Activated CD8-positive, alpha-beta memory T cell treated with anti-CD3 and anti-CD28 coated beads for 36 hours (primary cell): ENCODE data around the gene STK35. TPM values are rescaled to one million over a fixed set of nuclear protein-coding genes. Genes with fewer than 3 reads are reported as not detected.

Experiments
- CTCF ChIA-PET: fragments of 350-600 bp; sonication (Branson Sonifier 250); formaldehyde crosslinking; loops from one replicate; lab custom pipeline; 2021; ENCODE audit warnings: antibody characterized with exemption; lab: Charles Lee
- POLR2A ChIA-PET: fragments of 350-600 bp; sonication (Branson Sonifier 250); formaldehyde crosslinking; loops from one replicate; lab custom pipeline; 2021; ENCODE audit warnings: antibody characterized with exemption; lab: Charles Lee
- total RNA-seq, 2 experiments: library from RNA; stranded (reverse); gene quantifications; one replicate each; pipeline ENCODE4 v1.2.3, GENCODE V29; 2021

The STK35 gene
- total RNA-seq, 2 experiments from 2014 or later, result 20.4 to 20.7 TPM

- ChIA-PET CTCF (interaction anchor here (0.6 to 2.6 kb wide), 3 partner anchors 11 to 353 kb away, joined by 3 to 9 read pairs (median 5); no protein-coding TSS in a partner anchor), POLR2A (interaction anchor here (0.5 to 1.8 kb wide), 6 partner anchors 12 to 1676 kb away, joined by 3 to 8 read pairs (median 4); partner anchors contain the start of gene NOP56)
These were observed 1.2 kb downstream of the STK35 start for GRCh38 chr20:2102585-2103460.

GRCh38 chr20:2103461-2104153 lies 2.0 kb downstream of the STK35 start:
- POLR2A ChIA-PET, result interaction anchor here (0.5 to 1.8 kb wide), 7 partner anchors 11 to 1677 kb away, joined by 3 to 13 read pairs (median 4); partner anchors contain the start of gene NOP56
- CTCF ChIA-PET, result interaction anchor here (0.6 to 2.6 kb wide), 3 partner anchors 12 to 352 kb away, joined by 3 to 9 read pairs (median 5); no protein-coding TSS in a partner anchor

- CTCF ChIA-PET, result no interaction called here
- POLR2A ChIA-PET, result interaction anchor here (0.6 kb wide), 2 partner anchors 72 to 1022 kb away, joined by 4 to 13 read pairs; no protein-coding TSS in a partner anchor
These were observed 2.6 kb downstream of the STK35 start for GRCh38 chr20:2104236-2104635.

GRCh38 chr20:2108498-2108897 lies 6.9 kb downstream of the STK35 start:
- ChIA-PET POLR2A (no interaction called here), CTCF (no interaction called here)

- CTCF ChIA-PET, result no interaction called here
- POLR2A ChIA-PET, result no interaction called here
These were observed 7.4 kb downstream of the STK35 start for GRCh38 chr20:2108987-2109386.

- POLR2A ChIA-PET, result no interaction called here
These were observed 8.0 kb downstream of the STK35 start for GRCh38 chr20:2109425-2110210.

GRCh38 chr20:2112910-2113309 lies 11.3 kb downstream of the STK35 start:
- ChIA-PET CTCF (no interaction called here), POLR2A (no interaction called here)

More at GRCh38 chr20:2109425-2110210, 8.0 kb downstream of the STK35 start:
- CTCF ChIA-PET, result no interaction called here

- POLR2A ChIA-PET, result interaction anchor here (1.1 kb wide), 1 partner anchor 11 kb away, joined by 3 read pairs; no protein-coding TSS in a partner anchor
- CTCF ChIA-PET, result no interaction called here
These were observed 12.7 kb downstream of the STK35 start for GRCh38 chr20:2114127-2114959.

GRCh38 chr20:2114990-2115681 lies 13.5 kb downstream of the STK35 start:
- POLR2A ChIA-PET, result interaction anchor here (1.1 kb wide), 1 partner anchor 12 kb away, joined by 3 read pairs; no protein-coding TSS in a partner anchor
- CTCF ChIA-PET, result no interaction called here

- POLR2A ChIA-PET, result no interaction called here
These were observed 14.7 kb downstream of the STK35 start for GRCh38 chr20:2116170-2116940.

GRCh38 chr20:2118783-2119182 lies 17.2 kb downstream of the STK35 start:
- ChIA-PET POLR2A (interaction anchor here (2.1 kb wide), 1 partner anchor 16 kb away, joined by 8 read pairs; no protein-coding TSS in a partner anchor), CTCF (interaction anchor here (0.9 to 1.0 kb wide), 2 partner anchors 13 to 53 kb away, joined by 3 read pairs; no protein-coding TSS in a partner anchor)

More at GRCh38 chr20:2116170-2116940, 14.7 kb downstream of the STK35 start:
- CTCF ChIA-PET, result no interaction called here

GRCh38 chr20:2122936-2123335 lies 21.3 kb downstream of the STK35 start:
- ChIA-PET CTCF (interaction anchor here (1.7 kb wide), 1 partner anchor 13 kb away, joined by 3 read pairs; no protein-coding TSS in a partner anchor), POLR2A (no interaction called here)

GRCh38 chr20:2123720-2124119 lies 22.1 kb downstream of the STK35 start:
- ChIA-PET CTCF (interaction anchor here (1.4 to 1.7 kb wide), 2 partner anchors 12 to 49 kb away, joined by 3 to 5 read pairs; no protein-coding TSS in a partner anchor), POLR2A (no interaction called here)

GRCh38 chr20:2124564-2125213 lies 23.1 kb downstream of the STK35 start:
- POLR2A ChIA-PET, result no interaction called here
- CTCF ChIA-PET, result interaction anchor here (1.4 to 1.7 kb wide), 2 partner anchors 11 to 48 kb away, joined by 3 to 5 read pairs; no protein-coding TSS in a partner anchor

- POLR2A ChIA-PET, result no interaction called here
- CTCF ChIA-PET, result no interaction called here
These were observed 24.0 kb downstream of the STK35 start for GRCh38 chr20:2125474-2126112.
